Tongue (tissue), 2 donors: ENCODE measurements around the gene FLOT1. TPM values are rescaled to one million over a fixed set of nuclear protein-coding genes. Genes with fewer than 3 reads are reported as not detected.
"Not testable (repeated sequence)": the region's sequence is repeated elsewhere in the genome, so short reads cannot be mapped to it uniquely, and the experiment has no call there.

Experiments used
- DNase-seq: peaks from one replicate; pipeline ENCODE4 v3.0.0-alpha.2; 2015
- total RNA-seq: library from RNA; depleted of rRNA; stranded (reverse); fragments of >200 nt; gene quantifications from one replicate; pipeline ENCODE4 v1.2.3, GENCODE V29; 2014

The FLOT1 gene
- total RNA-seq, 1 donor from 2014 or later: 79.3 TPM

DNA sequence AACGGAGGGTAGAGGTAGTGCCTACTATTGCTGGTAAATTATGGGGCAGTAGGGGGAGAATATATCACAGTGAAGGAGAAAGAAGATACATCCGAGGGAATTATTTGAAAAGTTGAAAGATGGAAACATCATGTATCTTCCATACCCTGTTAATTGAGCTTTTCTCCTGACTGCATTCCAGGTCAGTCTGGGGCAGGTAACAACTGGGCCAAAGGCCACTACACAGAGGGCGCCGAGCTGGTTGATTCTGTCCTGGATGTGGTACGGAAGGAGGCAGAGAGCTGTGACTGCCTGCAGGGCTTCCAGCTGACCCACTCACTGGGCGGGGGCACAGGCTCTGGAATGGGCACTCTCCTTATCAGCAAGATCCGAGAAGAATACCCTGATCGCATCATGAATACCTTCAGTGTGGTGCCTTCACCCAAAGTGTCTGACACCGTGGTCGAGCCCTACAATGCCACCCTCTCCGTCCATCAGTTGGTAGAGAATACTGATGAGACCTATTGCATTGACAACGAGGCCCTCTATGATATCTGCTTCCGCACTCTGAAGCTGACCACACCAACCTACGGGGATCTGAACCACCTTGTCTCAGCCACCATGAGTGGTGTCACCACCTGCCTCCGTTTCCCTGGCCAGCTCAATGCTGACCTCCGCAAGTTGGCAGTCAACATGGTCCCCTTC, 19.2 kb downstream of the FLOT1 start:
- not testable (repeated sequence) for DNase-seq

DNA sequence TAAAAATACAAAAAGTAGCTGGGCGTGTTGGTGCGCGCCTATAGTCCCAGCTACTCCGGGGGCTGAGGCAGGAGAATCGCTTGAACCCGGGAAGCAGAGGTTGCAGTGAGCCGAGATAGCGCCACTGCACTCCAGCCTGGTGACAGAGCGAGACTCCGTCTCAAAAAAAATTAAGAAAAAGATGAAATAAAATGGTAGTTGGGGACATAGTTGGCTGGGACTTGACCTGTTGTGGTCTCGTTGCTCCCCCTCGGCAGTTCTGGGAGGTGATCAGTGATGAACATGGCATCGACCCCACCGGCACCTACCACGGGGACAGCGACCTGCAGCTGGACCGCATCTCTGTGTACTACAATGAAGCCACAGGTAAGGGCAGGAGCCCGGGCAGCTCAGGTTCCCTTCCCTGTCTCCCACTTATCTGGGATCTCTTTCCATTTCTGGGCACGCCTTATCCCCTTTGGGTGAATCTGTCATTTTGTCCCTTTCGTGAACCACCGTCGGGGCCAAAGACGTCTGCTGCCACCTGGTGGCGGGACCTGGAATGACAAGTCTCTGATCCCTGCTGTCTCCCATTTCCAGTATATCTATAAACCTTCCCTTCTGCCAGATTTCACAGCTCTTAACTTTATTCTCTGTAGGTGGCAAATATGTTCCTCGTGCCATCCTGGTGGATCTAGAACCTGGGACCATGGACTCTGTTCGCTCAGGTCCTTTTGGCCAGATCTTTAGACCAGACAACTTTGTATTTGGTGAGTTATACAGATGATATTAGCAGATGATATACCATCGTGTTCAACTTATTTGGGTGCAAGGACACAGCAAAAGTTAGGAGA, 20.0 kb downstream of the FLOT1 start:
- DNase-seq: peak; percentile 91

DNA sequence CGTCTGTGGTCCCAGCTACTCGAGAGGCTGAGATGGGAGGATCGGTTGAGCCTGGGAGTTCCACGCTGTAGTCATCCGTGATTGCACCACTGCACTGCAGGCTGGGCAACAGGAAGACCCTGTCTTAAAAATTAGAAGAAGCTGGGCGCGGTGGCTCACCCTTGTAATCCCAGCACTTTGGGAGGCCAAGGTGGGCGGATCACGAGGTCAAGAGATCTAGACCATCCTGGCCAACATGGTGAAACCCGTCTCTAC, 20.5 kb downstream of the FLOT1 start:
- DNase-seq: not testable (repeated sequence)

DNA sequence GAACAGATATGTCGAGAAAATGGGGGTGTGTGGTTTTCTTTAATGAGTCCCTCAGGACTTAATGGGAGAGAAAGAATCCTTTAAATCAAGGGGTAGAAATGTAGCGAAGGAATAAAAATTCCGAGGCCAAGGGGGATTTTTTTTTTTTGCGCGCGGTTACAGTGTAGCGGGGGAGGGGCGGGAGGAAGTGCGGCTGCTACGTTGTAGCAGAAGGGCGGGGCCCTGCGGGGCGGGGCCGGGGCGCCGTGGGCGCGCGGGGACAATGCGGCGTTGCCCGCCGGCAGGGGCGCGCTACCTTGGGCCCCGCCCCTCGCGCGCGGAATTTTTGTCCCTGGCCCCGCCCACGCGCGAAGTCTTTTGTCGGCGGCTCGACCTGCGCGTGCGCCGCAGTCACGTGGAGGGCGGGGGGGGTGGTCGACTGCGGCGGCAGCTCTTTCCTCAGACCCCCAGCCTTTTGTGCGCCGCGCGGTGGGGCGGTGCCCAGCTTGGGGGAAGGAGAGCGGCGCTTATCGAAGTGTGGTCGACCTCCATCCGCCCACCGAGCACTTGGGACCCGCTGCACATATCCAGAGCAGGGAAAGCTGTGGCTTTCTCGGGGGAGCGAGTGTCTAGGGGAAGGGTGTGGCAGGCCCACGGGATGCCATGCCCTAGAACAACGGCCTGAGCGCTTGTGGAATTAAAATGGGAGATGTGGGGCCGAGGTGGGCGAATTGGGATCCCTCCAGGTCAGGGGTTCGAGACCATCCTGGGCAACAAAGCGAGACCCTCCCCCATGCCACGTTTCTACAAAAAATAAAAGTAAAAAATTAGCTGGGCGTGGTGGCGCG, 21.1 kb downstream of the FLOT1 start:
- peak; percentile 97 for DNase-seq

DNA sequence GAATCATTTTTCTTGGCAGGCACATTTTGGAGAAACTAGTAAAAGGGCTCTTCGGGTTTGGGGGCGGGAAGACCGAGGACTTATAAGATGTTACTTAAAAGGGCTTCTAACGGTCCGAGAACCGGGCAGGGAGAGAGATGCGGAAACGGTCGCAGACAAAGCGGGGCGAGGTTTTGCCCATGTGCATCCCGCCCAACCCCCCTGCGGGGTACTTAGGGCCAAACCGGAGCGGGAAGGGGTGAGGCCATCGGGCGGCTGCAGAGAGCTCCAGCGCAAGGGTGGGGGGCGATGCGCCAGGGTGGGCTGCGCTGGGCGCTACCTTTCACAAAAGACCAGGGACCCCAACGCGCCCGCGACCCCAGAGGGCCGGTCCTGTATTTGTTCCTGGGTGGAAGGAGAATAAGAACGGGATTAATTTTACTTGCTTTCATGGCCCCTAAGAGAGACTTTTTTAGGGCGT, 21.7 kb downstream of the FLOT1 start:
- DNase-seq: peak; percentile 83

DNA sequence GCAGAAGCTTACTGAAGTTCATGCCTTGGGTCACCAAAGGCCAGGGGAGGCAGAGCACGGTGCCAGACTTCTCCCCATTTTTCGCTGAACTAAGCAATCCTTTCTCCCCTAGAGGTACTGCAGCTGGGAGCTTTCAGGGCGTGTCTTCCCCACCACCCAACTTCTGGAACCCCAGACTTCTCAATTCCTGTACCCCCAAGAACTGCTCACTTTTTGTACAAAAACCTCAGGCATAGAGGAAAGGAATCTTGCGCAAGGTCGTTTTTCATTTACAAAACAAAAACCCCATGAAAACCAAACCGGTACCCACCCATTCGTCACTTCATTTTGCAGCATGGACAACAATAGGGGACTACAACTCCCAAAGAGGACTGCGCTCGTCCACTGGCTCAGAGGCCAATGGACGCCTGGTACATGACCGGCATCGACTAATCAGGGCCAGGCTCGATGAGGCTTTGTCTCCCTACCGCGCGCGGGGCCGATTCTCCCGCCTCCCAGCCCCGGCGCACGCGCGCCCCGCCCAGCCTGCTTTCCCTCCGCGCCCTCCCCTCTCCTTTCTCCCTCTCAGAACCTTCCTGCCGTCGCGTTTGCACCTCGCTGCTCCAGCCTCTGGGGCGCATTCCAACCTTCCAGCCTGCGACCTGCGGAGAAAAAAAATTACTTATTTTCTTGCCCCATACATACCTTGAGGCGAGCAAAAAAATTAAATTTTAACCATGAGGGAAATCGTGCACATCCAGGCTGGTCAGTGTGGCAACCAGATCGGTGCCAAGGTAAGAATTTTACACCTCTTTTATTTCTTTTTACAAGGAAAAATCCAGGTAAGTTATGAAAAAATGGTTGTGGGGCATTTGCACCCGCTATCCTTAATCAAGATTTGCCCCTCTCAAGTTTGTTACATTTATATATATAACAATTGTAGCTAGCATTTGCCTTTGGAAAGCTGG, 22.4 kb downstream of the FLOT1 start, which contains the start of gene TUBB:
Gene TUBB (plus strand): TSS at position 562 of the 947 bp plus-strand sequence. CDS start 155 bp downstream, at position 717.
- peak; percentile 99 for DNase-seq

DNA sequence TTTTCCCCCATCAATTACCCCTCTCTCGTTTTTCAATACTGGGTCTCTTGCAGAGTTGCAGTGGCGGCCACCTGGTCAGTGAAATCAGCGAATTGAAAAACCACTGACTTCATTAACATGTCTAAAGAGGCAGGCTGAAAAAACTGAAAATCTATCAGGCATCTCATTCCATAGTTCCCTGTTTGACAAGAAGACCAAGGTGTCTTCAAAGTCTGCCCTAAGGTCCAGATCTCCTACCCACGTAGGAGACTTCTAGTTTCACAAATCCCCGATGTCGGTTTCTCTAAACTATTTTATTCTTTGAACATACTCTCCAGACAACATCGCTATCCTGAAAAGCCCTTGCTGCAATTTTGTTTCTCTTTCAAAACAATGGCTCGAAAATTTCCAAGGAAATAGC, 23.1 kb downstream of the FLOT1 start:
- peak; percentile 38 for DNase-seq

DNA sequence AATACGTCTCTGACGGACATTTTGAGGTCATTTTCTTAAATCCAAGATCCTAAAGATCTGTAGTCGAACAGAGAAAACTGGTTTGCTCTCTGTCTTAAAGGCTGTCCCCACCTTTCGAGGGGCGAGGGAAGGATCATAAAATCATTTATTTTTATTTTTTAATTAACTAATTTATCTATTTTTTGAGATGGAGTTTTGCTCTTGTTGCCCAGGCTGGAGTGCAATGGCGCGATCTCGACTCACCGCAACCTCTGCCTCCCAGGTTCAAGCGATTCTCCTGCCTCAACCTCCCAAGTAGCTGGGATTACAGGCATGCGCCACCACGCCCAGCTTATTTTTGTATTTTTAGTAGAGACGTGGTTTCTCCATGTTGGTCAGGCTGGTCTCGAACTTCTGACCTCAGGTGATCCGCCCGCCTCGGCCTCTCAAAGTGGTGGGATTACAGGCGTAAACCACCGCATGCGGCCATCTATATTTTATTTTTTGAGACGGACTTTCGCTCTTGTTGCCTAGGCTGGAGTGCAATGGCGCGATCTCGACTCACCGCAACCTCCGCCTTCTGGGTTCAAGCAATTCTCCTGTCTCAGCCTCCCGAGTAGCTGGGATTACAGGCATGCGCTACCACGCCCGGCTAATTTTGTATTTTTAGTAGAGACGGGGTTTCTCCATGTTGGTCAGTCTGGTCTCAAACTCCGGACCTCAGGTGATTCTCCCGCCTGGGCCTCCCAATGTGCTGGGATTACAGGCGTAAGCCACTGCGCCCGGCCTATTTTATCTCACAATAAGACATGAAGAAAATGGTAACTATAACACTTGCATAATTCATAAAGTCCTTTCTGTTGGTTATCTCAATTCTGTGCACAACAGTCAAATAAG, 24.4 kb downstream of the FLOT1 start:
- not testable (repeated sequence) for DNase-seq

DNA sequence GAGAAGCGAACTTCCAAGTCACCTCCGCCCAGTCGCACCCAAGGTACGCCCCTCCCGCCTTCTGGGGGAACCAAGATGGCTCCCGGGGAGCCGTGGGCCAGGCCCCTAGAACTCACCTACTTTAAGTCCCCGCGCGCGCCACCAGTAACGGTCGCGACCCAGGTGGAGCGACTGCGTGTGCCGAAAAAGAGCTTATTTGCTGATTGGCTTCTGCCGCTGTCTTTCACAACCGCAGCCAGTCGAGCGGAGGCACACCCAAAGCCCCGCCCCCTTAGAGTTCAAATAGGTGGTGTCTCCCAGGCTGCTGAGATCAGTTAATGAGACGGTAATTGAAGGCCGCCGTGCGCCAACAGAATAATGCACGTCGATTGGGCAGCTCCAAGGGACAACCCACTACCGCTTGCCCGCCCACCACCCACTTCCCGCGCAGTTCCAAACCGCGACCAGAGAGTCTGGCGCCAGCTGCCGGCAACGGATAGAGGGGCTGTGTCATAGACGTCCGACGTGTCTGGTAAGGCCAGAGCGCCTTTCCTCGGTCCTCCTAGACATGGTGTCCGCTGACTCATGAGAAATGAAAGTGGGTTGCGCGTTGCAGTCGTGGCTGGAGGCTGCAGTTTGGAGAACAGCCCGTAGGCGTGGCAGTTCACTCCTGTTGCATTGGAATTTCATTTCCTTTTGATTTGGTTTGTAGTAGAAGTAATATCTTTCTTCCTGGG, 25.2 kb downstream of the FLOT1 start, which contains the start of gene MDC1:
Gene MDC1 (minus strand): TSS at position 153 of the 716 bp plus-strand sequence. CDS start 2,106 bp downstream, outside the sequence.
- DNase-seq: peak; percentile 100

DNA sequence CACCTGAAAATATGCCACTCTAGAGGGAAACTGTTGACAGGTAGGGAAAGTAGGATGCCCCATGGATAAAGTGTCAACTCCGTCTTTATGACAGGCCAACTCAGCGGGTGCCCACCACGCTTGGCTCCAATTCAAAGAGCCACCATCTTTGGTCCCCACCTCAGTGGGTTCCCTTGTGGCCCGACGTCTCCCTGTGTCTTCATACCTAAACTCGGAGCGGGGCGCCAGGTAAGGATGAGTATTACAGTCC, 25.7 kb downstream of the FLOT1 start:
- DNase-seq: no peak

DNA sequence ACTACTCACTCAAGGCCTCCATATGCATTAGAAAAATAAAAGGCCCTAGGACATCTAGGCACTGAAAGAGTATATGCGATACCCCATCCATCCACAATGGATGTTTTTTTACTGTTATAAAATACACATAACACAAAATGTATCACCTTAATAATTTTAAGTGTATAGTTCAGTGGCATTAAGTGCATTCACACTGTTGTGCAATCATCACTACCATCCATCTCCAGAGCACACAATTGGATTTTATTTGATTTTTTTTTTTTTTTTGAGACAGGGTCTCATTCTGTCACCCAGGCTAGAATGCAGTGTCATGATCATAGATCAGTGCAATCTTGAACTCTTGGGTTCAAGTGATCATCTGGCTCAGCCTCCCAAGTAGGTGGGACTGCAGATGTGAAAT, 28.2 kb downstream of the FLOT1 start:
- DNase-seq: no peak

DNA sequence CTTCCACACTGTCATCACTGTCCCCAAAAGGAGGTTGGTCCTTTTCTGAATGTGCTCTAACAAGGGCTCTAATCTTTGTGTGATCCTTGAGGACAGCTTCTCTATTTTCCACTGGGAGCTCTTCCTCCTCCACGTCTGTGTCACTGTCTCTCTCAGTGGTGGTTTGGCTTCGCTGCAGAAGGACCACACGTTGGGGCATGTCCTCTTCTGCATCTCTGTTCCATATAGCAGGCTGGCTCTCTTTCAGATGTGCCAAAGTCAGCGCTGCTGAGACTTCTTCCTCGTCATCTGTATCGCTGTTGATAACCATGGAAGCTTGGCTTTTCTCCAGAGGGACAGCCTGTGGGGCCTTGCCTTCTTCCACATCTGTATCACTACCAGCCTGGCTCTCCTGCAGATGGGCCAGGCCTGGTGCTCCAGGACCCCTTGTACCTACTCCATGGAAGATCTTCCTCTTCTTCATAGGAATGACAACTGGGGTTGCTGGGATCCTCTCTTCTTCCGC, 30.0 kb downstream of the FLOT1 start:
- DNase-seq: no peak

DNA sequence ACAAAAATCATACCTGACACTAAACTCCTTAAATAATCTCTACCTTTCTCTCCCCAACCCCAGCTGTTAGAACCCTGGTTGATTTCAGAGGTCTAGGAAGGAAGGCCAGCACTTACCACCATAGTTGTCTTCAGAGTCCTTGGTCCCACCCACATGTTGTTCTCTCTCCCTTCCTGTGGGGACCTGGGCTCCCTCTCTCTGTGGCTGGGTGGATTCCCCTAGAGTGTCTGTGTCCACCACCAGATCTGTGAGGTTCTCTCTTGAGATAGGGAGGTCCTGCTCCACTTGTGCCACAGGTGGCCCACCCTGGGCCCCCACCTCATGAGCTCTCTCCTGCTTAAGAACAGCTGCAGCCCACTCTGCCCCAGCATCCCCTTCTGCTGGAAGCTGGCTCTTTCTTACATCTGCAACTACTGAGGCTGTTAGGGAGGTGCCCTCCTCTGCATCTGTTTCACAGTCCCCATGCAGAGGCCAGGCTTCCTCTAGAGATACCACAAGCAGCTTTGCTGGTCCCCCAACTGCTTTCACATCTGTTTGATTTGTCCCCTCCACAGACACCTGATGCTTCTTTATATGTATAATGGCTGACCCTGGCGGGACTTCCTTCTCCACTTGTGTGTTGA, 30.6 kb downstream of the FLOT1 start:
- DNase-seq: no peak

DNA sequence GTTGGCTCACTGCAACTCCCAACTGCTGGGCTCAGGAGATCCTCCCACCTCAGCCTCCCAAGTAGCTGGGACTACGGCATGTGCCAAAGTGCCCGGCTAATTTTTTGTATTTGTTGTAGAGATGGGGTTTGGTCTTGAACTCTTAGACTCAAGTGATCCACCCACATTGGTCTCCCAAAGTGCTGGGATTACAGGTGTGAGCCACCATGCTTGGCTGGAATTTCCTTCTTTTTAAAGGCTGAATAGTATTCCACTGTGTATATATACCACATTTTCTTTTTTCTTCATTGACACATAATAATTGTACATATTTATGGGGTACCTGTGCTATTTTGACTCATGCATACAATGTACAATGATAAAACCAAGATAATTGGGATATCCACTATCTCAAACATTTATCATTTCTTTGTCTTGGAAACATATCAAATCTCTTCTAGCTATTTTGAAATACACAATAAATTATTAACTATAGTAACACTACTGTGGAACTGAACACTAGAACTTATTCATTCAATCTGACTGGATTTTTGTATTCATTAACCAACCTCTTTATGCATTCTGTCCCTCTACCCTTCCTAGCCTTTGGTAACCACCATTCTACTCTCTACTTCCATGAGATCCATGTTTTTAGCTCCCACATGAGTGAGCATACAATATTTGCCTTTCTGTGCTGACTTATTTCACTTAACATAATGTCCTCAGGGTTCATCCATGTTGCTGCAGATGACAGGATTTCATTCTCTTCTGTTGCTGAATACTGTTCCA, 33.2 kb downstream of the FLOT1 start:
- no peak for DNase-seq

DNA sequence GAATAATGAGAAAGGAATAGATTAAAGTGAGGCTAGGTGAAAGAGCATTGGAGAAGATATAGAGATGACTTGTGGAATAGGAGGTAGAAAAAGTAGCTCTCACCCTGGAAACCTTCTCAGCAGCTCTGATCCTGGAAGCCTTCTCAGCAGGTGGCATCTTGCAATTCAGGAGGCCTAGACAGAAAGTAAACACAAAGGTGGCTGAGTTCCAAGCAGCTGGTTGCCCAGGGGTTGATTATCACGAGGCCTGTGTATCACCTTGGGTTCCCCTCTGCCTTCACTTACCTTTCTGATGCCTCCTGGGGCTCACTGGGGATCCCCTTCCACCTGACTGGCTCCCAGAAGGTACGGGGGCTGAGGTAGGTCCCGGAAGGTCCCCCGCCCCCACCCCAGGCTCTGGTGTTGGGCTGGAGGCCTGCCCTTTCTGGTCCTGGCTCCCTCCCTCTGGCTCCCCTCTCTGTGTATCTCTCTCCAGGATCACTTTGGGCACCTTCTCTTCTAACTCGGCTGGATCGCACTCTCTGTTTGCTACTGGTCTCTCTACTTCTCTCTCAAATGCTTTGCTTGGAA, 35.1 kb downstream of the FLOT1 start:
- no peak for DNase-seq

DNA sequence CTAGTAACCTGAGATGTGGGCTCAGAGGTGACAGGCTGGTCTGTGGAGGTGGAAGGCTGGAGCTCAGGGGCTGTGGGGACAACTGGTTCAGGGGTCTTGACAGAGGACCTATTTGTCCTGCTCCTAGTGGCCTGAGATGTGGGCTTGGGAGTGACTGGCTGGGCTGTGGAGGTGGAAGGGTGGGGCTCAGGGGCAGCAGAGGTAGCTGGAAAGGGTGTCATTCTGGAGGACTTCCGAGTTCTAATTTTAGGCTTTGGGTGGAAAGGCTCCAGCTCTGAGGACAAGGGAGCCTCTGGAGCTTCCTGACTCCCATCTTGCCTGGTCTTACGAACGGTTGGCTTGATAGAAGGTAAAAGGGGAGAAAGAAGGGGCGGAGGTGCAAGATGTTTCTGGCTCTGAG, 36.9 kb downstream of the FLOT1 start:
- no peak for DNase-seq

DNA sequence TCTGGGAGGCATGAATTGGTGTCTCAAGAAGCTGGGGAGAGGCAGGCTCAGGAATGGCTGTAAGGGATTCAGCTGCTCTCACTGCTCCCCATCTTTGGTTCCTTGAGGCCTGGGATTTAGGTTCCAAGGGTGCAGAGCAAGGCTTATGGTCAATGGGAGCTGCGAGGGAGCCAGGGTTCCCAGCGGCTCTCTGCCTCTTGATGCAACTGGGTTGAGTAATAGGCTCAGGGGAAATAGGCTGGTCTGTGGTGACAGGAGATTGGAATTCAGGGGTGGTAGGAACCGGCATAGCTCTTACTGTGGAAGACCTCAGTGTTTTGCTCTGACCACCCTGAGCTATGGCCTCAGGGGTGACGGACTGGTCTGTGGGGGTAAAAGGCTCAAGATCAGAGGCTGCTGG, 38.7 kb downstream of the FLOT1 start:
- no peak for DNase-seq

DNA sequence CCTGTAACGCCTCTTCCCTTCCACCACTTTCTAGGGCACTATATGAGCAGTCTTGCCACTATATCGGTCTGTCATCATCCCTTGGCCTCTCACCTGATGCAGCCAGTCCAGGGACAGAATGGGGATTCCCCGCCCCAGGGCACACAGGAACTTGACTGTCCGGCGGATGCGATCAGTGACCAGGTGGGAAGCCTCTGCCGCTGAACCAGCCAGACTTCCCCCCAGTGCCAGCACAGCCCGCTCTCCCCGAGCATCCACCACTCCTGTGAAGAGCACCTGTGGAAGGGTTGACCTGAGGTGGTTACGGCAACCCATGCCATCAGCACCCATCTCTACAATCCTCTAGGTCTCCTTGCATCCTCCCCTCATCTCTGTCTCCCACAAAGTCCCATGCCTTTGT, 39.5 kb downstream of the FLOT1 start:
- DNase-seq: no peak
